Activated CD8-positive, alpha-beta memory T cell treated with anti-CD3 and anti-CD28 coated beads, Interleukin-2, amount 50 U/mL, for 24 hours (primary cell): ENCODE results near the gene MERTK.
"Not testable (repeated sequence)": the region's sequence is repeated elsewhere in the genome, so short reads cannot be mapped to it uniquely, and the experiment has no call there.

Experiments used
- DNase-seq: peaks from one replicate; pipeline ENCODE4 v3.0.0-alpha.2; 2020; ENCODE audit errors: extremely low read depth

Gene MERTK

GRCh38 chr2:112041460-112041859, 143.1 kb downstream of the MERTK start:
- not testable (repeated sequence) for DNase-seq

GRCh38 chr2:112045446-112046014, 147.1 kb downstream of the MERTK start:
- DNase-seq: no peak

DNA sequence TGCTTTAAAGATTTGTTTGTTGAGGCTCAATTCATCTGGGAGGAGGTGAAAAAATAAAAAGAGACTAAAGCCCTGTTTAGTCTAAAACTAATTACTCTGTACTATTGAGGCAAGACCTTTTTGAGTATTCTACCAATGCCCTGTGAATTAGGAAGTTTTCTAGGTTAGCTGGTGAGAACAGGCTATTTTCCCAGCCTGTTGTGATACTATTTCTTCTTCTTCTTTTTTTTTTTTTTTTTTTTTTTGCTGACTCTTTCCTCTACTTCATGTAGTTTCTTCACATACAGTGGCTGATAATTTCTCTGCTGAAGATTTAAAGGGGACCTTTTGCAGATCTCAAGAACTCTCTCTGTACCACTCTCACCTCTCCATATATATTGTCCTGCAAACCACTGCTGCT, 147.8 kb downstream of the MERTK start:
- no peak for DNase-seq

DNA sequence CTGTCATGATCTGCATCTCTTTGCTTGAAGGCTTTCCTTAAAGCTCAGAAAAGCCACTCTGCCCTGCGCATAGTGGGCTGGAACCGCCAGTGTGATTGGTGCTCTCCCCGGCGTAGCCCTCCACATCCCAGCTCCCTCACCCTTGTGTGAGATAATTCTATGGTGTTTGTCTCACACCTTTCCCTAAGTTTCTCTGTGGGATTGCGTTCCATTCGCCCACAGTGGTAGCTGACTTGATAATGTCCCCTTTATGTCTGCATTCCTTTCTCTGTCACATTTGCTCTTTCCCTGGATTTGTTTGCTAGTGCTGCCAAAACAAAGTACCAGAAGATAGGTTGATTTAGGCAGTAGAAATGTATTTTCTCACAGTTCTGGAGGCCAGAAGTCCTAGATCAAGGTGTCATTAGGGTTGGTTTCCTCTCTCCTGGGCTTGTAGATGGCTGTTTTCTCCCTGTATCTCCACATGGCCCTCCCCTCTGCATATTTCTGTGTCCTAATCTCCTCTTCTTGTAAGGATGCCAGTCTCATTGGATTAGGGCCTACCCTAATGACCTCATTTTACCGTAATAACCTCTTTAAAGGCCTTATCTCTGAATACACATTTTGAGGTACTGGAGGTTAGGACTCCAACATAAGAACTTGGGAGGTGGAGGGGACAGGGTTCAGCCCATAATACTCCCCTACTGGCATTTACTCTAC, 149.3 kb downstream of the MERTK start:
- DNase-seq: no peak

DNA sequence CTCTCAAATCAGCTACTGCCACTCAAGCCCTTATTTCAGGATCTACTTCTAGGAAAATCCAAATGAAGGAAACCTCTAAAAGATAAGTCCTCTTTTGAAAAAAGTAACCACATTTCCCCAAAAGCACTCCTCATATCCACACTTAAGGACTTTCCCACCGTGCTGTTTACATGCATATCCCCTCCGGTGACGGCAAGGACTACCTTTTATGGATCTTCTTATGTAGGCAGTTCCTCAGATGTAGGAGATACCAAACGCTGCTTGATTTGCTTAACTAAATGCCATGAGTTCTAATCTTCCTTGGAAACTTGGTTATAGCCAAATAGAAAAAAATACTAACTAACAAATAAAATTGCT, 149.8 kb downstream of the MERTK start:
- no peak for DNase-seq

GRCh38 chr2:112048887-112049286, 150.5 kb downstream of the MERTK start:
- no peak for DNase-seq

DNA sequence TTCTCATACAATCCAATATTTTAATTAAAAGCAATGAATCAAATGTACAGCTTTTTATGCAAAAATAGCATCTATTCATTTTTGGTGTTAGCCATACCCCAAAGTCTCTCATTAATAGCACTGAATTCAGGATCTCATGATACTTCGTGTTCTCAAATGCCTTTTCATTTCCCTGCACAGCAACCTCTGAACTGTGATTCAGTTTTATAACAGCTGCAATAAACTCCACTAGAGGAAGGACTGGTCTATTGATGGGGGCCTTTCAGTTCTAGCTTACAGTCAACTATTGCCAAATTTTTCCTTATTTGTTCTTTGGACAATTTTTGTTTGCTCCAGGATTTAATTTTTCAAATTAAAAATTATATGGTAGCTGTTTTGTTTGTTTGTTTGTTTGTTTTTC, 151.9 kb downstream of the MERTK start:
- no peak for DNase-seq

DNA sequence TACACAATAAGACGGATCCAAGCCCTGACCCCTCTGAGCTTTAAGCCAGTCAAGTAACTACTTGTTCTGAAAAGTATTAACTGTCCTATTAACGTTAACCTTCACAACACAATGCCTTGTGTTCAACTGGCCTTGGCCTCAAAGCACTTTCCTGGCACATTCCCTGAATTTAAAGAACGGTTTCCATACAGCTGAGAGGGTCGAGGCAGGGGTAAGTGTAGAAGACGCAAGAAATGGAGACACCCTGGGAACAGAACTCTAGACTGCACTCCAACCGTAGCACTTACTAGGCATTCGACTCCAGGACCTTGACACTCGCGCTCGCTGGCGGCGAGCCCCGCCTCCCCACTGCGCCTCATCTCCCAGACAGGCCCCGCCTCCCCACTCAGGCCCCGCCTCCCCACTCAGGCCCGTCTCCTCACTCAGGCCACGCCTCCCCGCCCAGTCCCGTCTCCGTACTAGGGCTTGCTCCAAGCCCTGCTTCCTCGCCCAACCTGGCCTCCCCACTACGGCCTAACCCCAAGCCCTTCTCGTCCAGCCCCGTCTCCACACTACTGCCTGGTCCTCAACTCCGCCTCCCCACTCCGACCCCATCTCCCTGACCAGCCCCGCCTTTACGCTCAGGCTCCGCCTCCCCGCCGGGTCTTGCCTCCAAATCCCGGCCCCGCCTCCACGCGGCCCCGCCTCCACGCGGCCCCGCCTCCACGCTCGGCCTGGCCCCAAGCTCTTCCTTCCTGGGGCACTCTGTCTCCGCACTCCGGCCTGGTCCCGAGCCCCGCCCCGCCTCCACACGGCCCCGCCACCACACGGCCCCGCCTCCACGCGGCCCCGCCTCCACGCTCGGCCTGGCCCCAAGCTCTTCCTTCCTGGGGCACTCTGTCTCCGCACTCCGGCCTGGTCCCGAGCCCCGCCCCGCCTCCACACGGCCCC, 155.8 kb downstream of the MERTK start:
- DNase-seq: peak; percentile 94

DNA sequence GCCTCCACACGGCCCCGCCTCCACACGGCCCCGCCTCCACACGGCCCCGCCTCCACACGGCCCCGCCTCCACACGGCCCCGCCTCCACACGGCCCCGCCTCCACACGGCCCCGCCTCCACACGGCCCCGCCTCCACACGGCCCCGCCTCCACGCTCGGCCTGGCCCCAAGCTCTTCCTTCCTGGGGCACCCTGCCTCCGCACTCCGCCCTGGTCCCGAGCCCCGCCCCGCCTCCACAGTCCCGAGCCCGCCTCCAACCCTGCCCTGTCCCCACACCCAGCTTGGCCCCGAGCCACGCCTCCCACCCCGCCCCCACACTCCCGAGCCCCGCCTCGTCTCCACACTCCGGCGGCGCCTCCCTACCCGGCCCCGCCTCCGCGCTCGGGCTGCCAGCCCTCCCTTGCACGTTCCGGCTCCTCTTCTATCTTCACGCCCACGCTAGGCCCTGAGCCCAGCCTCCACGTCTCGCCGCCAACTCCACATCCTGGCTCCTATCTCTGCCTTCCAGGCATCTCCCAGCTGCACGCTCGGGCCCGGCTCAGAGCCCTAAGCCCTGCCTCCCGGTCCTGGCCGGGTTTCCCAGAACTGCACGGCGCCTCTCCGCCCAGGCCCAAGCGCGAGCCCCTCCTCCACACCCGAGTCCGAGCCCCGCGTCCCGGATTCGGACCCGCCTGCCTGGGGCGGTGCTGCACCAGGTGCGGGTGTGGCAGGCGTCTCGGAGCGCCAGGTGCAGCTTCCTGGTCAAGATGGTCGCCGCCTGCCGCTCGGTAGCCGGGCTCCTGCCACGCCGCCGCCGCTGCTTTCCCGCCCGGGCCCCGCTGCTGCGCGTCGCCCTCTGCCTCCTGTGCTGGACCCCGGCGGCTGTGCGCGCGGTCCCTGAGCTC, 156.7 kb downstream of the MERTK start, which contains the start of gene TMEM87B:
TMEM87B (plus strand) TSS at position 423 of the 883 bp plus-strand sequence; CDS start at position 746, 323 bp downstream.
- DNase-seq: peak; percentile 91

- DNase-seq: no peak
Observed at GRCh38 chr2:112055730-112056625, 157.6 kb downstream of the MERTK start.

DNA sequence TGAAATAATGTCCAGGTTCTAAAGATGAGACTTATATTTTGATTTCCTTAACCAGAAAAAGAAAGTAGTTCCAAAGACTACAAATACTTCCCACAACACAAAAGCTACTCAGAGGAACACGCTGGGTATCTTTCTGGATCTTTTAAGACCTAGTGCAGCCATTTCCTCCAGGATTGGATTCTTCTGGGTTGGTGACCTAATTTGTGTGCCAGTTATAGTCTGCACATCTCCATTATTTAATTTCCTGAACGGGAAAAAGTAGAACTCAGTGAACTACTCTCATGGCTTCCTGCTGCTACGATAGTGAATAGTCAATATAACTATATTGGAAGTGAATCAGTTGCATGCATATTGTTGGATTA, 158.2 kb downstream of the MERTK start:
- no peak for DNase-seq

DNA sequence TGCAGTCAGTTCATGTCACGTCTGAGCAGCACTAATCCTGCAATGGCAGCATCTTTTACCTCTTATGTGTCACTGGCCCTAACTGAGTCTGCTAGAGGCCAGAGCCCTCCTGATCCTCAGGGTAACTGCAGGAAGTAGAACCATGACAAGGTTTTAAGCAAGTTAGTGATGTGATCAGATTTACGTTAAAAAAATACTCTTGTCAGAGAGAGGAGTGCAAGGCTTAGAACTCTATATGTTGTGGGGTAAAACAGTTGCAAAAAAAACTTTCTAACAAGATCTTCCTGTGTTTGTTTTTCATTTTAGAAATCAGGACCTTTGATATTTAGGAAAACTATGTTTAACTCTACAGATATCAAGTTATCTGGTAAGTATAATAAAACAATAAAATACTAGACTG, 161.3 kb downstream of the MERTK start:
- DNase-seq: no peak

DNA sequence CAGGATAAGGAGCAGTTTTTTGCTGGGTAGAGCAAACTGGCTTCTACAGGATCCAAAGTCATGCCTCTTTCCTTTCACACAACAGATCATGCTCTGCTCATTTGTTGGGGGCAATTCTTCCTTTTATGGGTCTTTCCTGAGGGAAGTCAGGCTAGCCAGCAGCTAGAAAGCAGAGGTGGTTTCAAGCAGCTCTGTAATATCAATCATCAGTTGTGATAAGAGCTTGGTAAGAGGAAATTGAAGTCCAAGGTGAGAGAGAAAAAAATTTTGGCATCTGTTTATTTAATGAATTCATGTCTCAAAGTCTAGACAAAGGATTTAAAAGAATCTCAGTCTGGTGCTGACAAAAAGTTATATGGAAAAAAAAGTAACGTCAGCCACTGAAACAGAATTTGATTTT, 162.9 kb downstream of the MERTK start:
- no peak for DNase-seq

DNA sequence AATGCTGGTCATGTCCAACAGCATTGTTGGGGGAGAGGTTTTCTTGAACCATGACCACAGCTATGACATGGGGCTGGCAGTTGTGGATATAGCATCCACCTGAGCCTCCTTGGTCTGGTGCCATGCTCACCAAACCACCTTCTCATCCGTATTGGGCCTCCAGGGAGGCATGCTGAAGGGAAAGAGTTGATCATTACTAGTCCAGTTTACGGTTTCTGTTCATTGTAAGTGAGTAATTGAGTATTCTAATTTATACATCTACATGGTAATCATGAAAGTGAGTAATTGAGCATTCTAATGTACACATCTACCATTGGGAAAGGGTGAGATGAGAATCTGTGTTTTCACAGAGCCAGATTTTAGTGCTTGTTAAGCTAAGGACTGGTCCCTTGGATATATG, 163.4 kb downstream of the MERTK start:
- no peak for DNase-seq

DNA sequence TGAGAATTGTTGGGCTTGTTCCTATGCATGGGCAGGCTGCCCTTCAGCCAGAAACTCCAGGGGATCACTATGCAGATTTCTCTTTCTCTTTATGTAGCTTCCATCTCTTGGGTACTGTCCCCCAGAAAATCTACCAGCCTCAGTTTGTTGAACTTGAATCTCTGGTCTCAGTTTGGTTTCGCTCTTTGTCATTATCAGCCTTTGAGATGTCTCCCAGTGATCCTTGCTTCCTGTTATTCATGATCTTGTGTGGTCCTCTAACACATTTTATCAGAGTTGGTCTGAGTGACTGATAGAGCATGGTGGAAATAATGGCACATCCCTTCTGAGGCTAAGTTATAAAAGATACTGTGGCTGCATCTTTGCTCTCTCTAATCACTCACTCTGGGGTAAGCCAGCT, 164.5 kb downstream of the MERTK start:
- DNase-seq: no peak

- DNase-seq: no peak
Observed at GRCh38 chr2:112065486-112065885, 167.1 kb downstream of the MERTK start.

DNA sequence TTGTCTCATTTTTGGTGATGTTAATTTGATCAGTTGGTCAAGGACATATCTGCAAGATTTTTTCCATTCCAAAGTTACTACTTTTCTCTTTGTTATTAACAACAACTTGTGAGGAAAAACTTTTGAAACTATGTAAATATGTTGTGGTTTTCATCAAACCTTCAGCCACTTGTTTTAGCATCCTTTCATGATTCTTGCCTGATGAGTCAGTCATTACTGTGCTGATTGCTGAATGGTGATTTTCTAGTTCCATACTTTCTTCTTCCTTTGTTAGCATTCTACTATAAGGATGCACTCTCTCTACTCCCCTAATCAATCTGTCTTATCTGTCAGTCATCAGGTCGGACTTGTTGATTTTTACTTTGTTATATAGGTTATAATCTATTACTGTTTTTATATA, 167.6 kb downstream of the MERTK start:
- DNase-seq: no peak

GRCh38 chr2:112069794-112070193, 171.4 kb downstream of the MERTK start:
- DNase-seq: not testable (repeated sequence)

DNA sequence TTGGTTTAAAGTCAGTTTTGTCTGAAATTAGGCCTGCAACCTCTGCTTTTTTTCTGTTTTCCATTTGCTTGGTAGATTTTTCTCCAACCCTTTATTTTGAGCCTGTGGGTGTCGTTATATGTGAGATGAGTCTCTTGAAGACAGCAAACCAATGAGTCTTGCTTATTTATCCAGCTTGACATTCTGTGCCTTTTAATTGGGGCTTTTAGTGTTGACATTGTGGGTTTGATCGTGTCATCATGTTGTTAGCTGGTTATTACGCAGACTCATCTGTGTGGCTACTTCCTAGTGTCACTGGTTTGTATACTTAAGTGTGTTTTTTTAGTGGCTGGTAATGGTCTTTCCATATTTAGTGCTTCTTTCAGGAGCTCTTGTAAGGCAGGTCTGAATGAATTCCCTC, 175.5 kb downstream of the MERTK start:
- no peak for DNase-seq

GRCh38 chr2:112074506-112074905, 176.1 kb downstream of the MERTK start:
- DNase-seq: no peak
